Gastrocnemius medialis (tissue), 4 donors: ENCODE data around the gene CNKSR3. TPM values are rescaled to one million over a fixed set of nuclear protein-coding genes. Genes with fewer than 3 reads are reported as not detected.

Experiments
- ATAC-seq, 2 donors: fragments of 150-250 bp; one replicate each; pipeline ENCODE4 v1.9.1; 2016
- DNase-seq, 2 donors: peaks; one replicate each; pipeline ENCODE4 v3.0.0-alpha.2; 2019
- H3K27ac ChIP-seq, 4 donors: fragments of 200-600 bp; sonication (generic); 1 replicate in 1 of 4; 2 replicates in 3 of 4; pipeline ENCODE4 v1.5.1; 2016 to 2018; ENCODE audit warnings: mild to moderate bottlenecking in 2 of 4, moderate library complexity in 1 of 4
- H3K27me3 ChIP-seq, 3 donors: fragments of 200-600 bp; sonication (generic) in 2 of 3; 1 replicate in 1 of 3; 2 replicates in 2 of 3; pipeline versions ENCODE4 v1.5.1 to v1.6.0; 2016 to 2019; ENCODE audit warnings: mild to moderate bottlenecking in 1 of 3, moderate library complexity in 1 of 3
- H3K36me3 ChIP-seq, 2 donors: fragments of 200-600 bp; sonication (generic) in 1 of 2; one replicate each; pipeline ENCODE4 v1.5.1; 2017 to 2018
- H3K4me1 ChIP-seq, 2 donors: fragments of 200-600 bp; sonication (generic) in 1 of 2; one replicate each; pipeline ENCODE4 v1.5.1; 2016 to 2017; ENCODE audit warnings: mild to moderate bottlenecking in 2 of 2
- H3K4me3 ChIP-seq, 4 donors: fragments of 200-600 bp; sonication (generic) in 3 of 4; 1 replicate in 1 of 4; 2 replicates in 3 of 4; pipeline ENCODE4 v1.5.1; 2016 to 2019; ENCODE audit warnings: mild to moderate bottlenecking in 2 of 4
- H3K9me3 ChIP-seq, 3 donors: fragments of 200-600 bp; sonication (generic) in 2 of 3; 1 replicate in 1 of 3; 2 replicates in 2 of 3; pipeline ENCODE4 v1.5.1; 2016 to 2019
- CTCF ChIP-seq, 5 experiments: fragments of 450-650 bp in 3 of 5; fragments of 200-600 bp in 2 of 5; sonication (generic) in 2 of 5; IDR thresholded peaks in 4 of 5; conservative IDR thresholded peaks in 1 of 5; 1 replicate in 4 of 5; 2 replicates in 1 of 5; pipeline ENCODE4 v1.5.1; 2016 to 2019; ENCODE audit warnings: antibody characterized with exemption in 5 of 5, mild to moderate bottlenecking in 3 of 5, moderate library complexity in 3 of 5
- POLR2A ChIP-seq, 2 donors: fragments of 450-650 bp; IDR thresholded peaks; one replicate each; pipeline ENCODE4 v1.6.1; 2017; ENCODE audit warnings: antibody characterized with exemption in 2 of 2, mild to moderate bottlenecking in 2 of 2, moderate library complexity in 2 of 2
- in situ Hi-C, 4 donors: fragments of 200-750 bp; cut with MboI; loops; one replicate each; pipeline versions ENCODE4 v1.15.0 to v1.8.0; 2017; ENCODE audit warnings: low sequenced_read_pairs in 4 of 4
- intact Hi-C: fragments of 100-400 bp; cut with DNase I; formaldehyde crosslinking; loops from one replicate; pipeline ENCODE4 v1.15.1; 2023; ENCODE audit warnings: low total_unique reads
- total RNA-seq, 4 donors: library from RNA; depleted of rRNA; stranded (reverse); fragments of >200 nt; gene quantifications; one replicate each; pipeline versions ENCODE4 v1.1.0 to v1.2.3, GENCODE V29; 2016

Gene CNKSR3
- total RNA-seq, 4 donors from 2014 or later = 0.70 to 4.6 (median 2.9) TPM

- no peak for TF ChIP-seq POLR2A (IDR thresholded peaks at IDR 0.05)
- no peak overlapping the region for H3K4me3 ChIP-seq
- DNase-seq (no peak), ATAC-seq (no peak)
- peaks cover 24 to 29% of the 10 kb centered on the region in 2 donors for H3K4me1 ChIP-seq
- no peaks in the 10 kb centered on the region for H3K36me3 ChIP-seq
- H3K27ac ChIP-seq = no peak overlapping the region
- intact Hi-C loops (no loop called here), in situ Hi-C loops (loop anchor here in 2 of 4 donors (5.0 to 25.0 kb wide), 3 partner anchors 105 to 255 kb away; partner anchors contain the start of gene CNKSR3 (in 1 of the 2))
- no peaks in the 10 kb centered on the region for H3K9me3 ChIP-seq
- H3K27me3 ChIP-seq = no peaks in the 10 kb centered on the region
Measured at GRCh38 chr6:154407440-154407839, 103.0 kb downstream of the CNKSR3 start.

- Histone ChIP-seq H3K36me3 (no peaks in the 10 kb centered on the region), H3K4me3 (no peak overlapping the region), H3K4me1 (peaks cover 23 to 27% of the 10 kb centered on the region in 2 donors), H3K9me3 (no peaks in the 10 kb centered on the region), H3K27me3 (no peaks in the 10 kb centered on the region), H3K27ac (no peak overlapping the region)
- intact Hi-C loops = no loop called here
- DNase-seq (no peak), ATAC-seq (no peak)
- no peak for TF ChIP-seq CTCF (IDR thresholded peaks at IDR 0.05 in 4 of 5, conservative IDR thresholded peaks at IDR 0.05 in 1 of 5)
- no peak for TF ChIP-seq POLR2A (IDR thresholded peaks at IDR 0.05)
- in situ Hi-C loops = loop anchor here in 2 of 4 donors (5.0 to 25.0 kb wide), 3 partner anchors 105 to 255 kb away; partner anchors contain the start of gene CNKSR3 (in 1 of the 2)
Measured at GRCh38 chr6:154406869-154407268, 103.6 kb downstream of the CNKSR3 start.

GRCh38 chr6:154406301-154406700 lies 104.2 kb downstream of the CNKSR3 start:
- intact Hi-C loops = no loop called here

GRCh38 chr6:154404791-154405400 lies 105.6 kb downstream of the CNKSR3 start:
- intact Hi-C loops = no loop called here
- DNase-seq (no peak), ATAC-seq (no peak)
- H3K27me3 ChIP-seq = no peaks in the 10 kb centered on the region
- no peaks in the 10 kb centered on the region for H3K9me3 ChIP-seq
- H3K4me3 ChIP-seq = no peak overlapping the region
- H3K36me3 ChIP-seq = no peaks in the 10 kb centered on the region
- peaks cover 4 to 8% of the 10 kb centered on the region in 2 donors for H3K4me1 ChIP-seq
- no peak for TF ChIP-seq CTCF (IDR thresholded peaks at IDR 0.05 in 4 of 5, conservative IDR thresholded peaks at IDR 0.05 in 1 of 5)
- TF ChIP-seq POLR2A (IDR thresholded peaks at IDR 0.05) = no peak
- in situ Hi-C loops = loop anchor here in 2 of 4 donors (5.0 to 25.0 kb wide), 3 partner anchors 107 to 253 kb away; partner anchors contain the start of gene CNKSR3 (in 1 of the 2)
- no peak overlapping the region for H3K27ac ChIP-seq

More at GRCh38 chr6:154406301-154406700, 104.2 kb downstream of the CNKSR3 start:
- ATAC-seq (no peak), DNase-seq (no peak)
- in situ Hi-C loops = loop anchor here in 2 of 4 donors (5.0 to 25.0 kb wide), 3 partner anchors 106 to 254 kb away; partner anchors contain the start of gene CNKSR3 (in 1 of the 2)
- H3K4me3 ChIP-seq = no peak overlapping the region
- peaks cover 17 to 23% of the 10 kb centered on the region in 2 donors for H3K4me1 ChIP-seq
- TF ChIP-seq CTCF (IDR thresholded peaks at IDR 0.05 in 4 of 5, conservative IDR thresholded peaks at IDR 0.05 in 1 of 5) (no peak), POLR2A (IDR thresholded peaks at IDR 0.05) (no peak)
- no peaks in the 10 kb centered on the region for H3K27me3 ChIP-seq
- no peak overlapping the region for H3K27ac ChIP-seq
- H3K9me3 ChIP-seq = no peaks in the 10 kb centered on the region
- H3K36me3 ChIP-seq = no peaks in the 10 kb centered on the region

GRCh38 chr6:154403788-154404187 lies 106.7 kb downstream of the CNKSR3 start:
- H3K9me3 ChIP-seq = no peaks in the 10 kb centered on the region
- DNase-seq (no peak), ATAC-seq (no peak)
- TF ChIP-seq CTCF (IDR thresholded peaks at IDR 0.05 in 4 of 5, conservative IDR thresholded peaks at IDR 0.05 in 1 of 5) = no peak
- TF ChIP-seq POLR2A (IDR thresholded peaks at IDR 0.05) = no peak
- no peaks in the 10 kb centered on the region for H3K36me3 ChIP-seq
- no peak overlapping the region for H3K4me3 ChIP-seq
- in situ Hi-C loops = loop anchor here in 2 of 4 donors (25.0 kb wide), 2 partner anchors 109 to 241 kb away; partner anchors contain the start of gene CNKSR3 (in 1 of the 2)
- intact Hi-C loops = no loop called here
- H3K27me3 ChIP-seq = no peaks in the 10 kb centered on the region
- no peaks in the 10 kb centered on the region for H3K4me1 ChIP-seq
- no peak overlapping the region for H3K27ac ChIP-seq
